HG03571 (cell line): ENCODE data around the gene FIZ1.

ENCODE experiments used
- ATAC-seq: cut with Tn5 transposase; IDR thresholded peaks from one replicate; pipeline ENCODE4 v1.9.1; 2021; ENCODE audit not compliant: unreplicated experiment

FIZ1 gene

GRCh38 chr19:55544776-55545439 lies 54.4 kb downstream of the FIZ1 start:
- no peak for ATAC-seq

DNA sequence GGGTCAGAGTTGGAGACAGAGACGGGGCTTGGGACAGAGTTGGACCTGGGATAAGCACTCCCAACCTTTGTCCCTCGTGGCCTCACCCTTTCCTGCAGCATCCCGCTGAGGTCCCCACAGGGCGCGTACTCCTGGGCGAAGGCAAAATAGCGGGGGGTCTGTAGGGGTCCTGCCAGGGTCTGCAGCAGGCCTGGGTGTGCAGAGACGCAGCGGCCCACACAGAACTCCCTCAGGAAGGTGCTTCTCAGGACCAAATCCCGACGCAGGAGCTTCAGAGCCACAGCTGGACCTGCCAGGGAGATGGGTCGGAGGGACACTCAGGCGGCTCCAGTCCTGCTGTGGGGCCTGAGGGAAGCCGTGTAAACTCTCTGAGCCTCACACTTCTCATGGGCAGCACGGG lies 55.3 kb downstream of the FIZ1 start:
- no peak for ATAC-seq

DNA sequence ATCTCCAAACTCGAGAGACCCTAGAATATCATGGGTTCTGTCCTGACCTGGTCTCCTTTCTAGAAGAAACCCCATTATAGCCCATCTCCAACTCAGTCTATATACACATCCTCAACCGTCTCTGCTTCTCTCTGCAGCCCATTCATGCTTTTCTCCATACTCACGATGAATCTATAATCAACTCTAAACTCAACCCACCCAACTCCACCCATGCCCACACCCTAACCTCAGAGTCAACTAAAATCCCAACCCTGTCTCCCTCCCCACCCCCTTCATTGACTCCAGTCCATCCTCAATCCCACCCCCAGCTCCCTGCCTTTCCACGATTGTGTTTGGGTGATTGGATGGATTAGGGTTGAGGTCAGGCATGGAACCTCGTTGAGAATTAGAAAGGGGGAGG lies 55.8 kb downstream of the FIZ1 start:
- no peak for ATAC-seq

GRCh38 chr19:55542292-55542855 lies 56.9 kb downstream of the FIZ1 start:
- no peak for ATAC-seq
